Measurements from ENCODE around the gene OGDH.

The OGDH gene

GRCh38 chr7:44678101-44678470, 71.7 kb downstream of the OGDH start (continued):
- TF ChIP-seq ZNF274 (IDR thresholded peaks at IDR 0.05; ENCODE audit: low read length) = no peak
- no peak for TF ChIP-seq ZNF274 (tag by site-specific recombination; IDR thresholded peaks at IDR 0.05; ENCODE audit: borderline replicate concordance)

DNA sequence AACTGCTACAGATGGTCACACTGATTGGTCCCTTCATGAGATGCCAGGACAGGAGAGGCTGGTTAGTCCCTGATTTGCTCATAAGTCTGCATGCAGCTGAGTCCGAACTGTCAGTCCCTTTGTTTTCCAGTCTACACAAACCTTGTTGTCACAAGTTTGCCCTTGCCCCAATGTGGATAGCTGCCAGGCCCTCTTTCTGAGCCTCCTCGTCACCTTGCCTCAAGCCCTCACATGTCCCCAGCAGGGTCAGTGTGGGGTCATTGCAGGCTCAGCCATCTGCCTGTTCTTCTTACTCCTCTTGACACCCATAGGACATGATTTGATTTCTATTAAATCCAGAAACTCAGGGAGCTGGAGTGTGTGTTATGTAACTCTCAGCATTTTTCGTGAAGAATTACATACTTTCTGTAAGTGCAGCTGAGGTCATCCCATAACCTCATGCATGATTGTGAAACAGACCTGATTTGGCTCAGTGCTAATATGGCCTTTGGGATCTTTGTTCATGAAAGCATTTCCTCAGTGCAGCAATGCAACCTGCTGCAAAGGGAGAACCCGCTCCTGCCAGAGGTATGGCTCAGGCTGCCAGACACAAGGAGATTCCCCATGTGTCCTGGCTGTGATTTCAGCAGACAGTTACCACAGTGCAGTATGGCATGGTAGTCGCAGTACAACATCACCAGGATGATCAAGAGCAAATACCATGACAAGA, 72.2 kb downstream of the OGDH start:
- Histone ChIP-seq H3K4me1 (ENCODE audit: control insufficient read depth, insufficient read depth, low read length) (no peaks in the 10 kb centered on the region), H3K9me3 (ENCODE audit: control insufficient read depth, insufficient read depth, low read depth, low read length) (no peaks in the 10 kb centered on the region), H3K27ac (ENCODE audit: extremely low read depth, low read depth, low read length) (no peak overlapping the region), H3K4me3 (ENCODE audit: low read depth, low read length) (no peak overlapping the region), H3K36me3 (ENCODE audit: control insufficient read depth in 2 of 2, insufficient read depth in 1 of 2, low read length in 2 of 2) (peaks cover 4 to 32% of the 10 kb centered on the region in 2 experiments; a peak in 2 of 3 replicates)
- TF ChIP-seq ZNF211 (tag by site-specific recombination; IDR thresholded peaks at IDR 0.05; ENCODE audit: low read depth) = no peak
- peak; percentile 23; the same call in 1 of the 2 replicates for TF ChIP-seq ZNF629 (tag by site-specific recombination; IDR thresholded peaks at IDR 0.05)
- TF ChIP-seq ZNF548 (tag by site-specific recombination; IDR thresholded peaks at IDR 0.05) = no peak
- 0 out of 2 replicates have a peak, but pooled peaks have one; percentile 10 for TF ChIP-seq ZBTB21 (tag by site-specific recombination; IDR thresholded peaks at IDR 0.05)
- ChIA-PET CTCF (no interaction called here), POLR2A (no interaction called here)

GRCh38 chr7:44681645-44682044, 75.2 kb downstream of the OGDH start:
- POLR2A ChIA-PET = no interaction called here

DNA sequence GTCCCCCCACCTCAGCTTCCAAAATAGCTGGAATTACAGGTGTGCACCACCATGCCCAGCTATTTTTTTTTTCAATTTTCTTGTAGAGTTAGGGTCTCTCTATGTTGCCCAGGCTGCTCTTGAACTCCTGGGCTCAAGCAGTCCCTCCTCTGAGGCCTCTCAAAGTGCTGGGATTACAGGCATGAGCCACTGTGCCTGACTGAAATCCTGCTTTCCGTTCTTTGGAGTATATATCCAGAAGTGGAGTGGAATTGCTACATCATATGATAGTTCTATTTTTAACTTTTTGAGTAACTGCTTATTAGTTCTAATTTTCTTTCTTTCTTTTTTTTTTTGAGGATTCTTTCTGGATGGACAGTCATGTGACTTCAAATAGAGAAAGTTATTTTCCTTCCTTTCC, 79.3 kb downstream of the OGDH start:
- Histone ChIP-seq H3K36me3 (ENCODE audit: control insufficient read depth in 2 of 2, insufficient read depth in 1 of 2, low read length in 2 of 2) (peaks cover 0 to 12% of the 10 kb centered on the region in 2 experiments; a peak in 2 of 3 replicates), H3K9me3 (ENCODE audit: control insufficient read depth, insufficient read depth, low read depth, low read length) (no peaks in the 10 kb centered on the region), H3K4me1 (ENCODE audit: control insufficient read depth, insufficient read depth, low read length) (no peaks in the 10 kb centered on the region), H3K4me3 (ENCODE audit: low read depth, low read length) (no peak overlapping the region), H3K27ac (ENCODE audit: extremely low read depth, low read depth, low read length) (no peak overlapping the region)
- POLR2A ChIA-PET = no interaction called here
- TF ChIP-seq YY1 (tag by site-specific recombination; IDR thresholded peaks at IDR 0.05) = no peak
- TF ChIP-seq IKZF3 (tag by site-specific recombination; IDR thresholded peaks at IDR 0.05) = no peak
- TF ChIP-seq ZNF10 (tag by site-specific recombination; IDR thresholded peaks at IDR 0.05) = no peak
- TF ChIP-seq ZNF560 (tag by site-specific recombination; IDR thresholded peaks at IDR 0.05; ENCODE audit: borderline replicate concordance) = no peak
- no peak for TF ChIP-seq ZFP37 (tag by site-specific recombination; IDR thresholded peaks at IDR 0.05)
- no peak for TF ChIP-seq ZNF394 (tag by site-specific recombination; IDR thresholded peaks at IDR 0.05; ENCODE audit: borderline replicate concordance)
- TF ChIP-seq ZNF518A (tag by site-specific recombination; conservative IDR thresholded peaks at IDR 0.05; ENCODE audit: low read depth) = no peak
- no peak for TF ChIP-seq ZNF837 (tag by site-specific recombination; IDR thresholded peaks at IDR 0.05)
- TF ChIP-seq ZNF600 (tag by site-specific recombination; IDR thresholded peaks at IDR 0.05) = no peak
- CTCF ChIA-PET = no interaction called here

More at GRCh38 chr7:44681645-44682044, 75.2 kb downstream of the OGDH start:
- H3K36me3 ChIP-seq (ENCODE audit: control insufficient read depth in 2 of 2, insufficient read depth in 1 of 2, low read length in 2 of 2) = peaks cover 0 to 16% of the 10 kb centered on the region in 2 experiments; a peak in 2 of 3 replicates
- TF ChIP-seq ZNF791 (tag by site-specific recombination; IDR thresholded peaks at IDR 0.05) (no peak), ZFP41 (tag by site-specific recombination; IDR thresholded peaks at IDR 0.05; ENCODE audit: borderline replicate concordance) (no peak), KLF8 (tag by site-specific recombination; IDR thresholded peaks at IDR 0.05) (no peak), ZNF221 (tag by site-specific recombination; IDR thresholded peaks at IDR 0.05; ENCODE audit: borderline replicate concordance) (no peak)
- TF ChIP-seq, protein P1, sequence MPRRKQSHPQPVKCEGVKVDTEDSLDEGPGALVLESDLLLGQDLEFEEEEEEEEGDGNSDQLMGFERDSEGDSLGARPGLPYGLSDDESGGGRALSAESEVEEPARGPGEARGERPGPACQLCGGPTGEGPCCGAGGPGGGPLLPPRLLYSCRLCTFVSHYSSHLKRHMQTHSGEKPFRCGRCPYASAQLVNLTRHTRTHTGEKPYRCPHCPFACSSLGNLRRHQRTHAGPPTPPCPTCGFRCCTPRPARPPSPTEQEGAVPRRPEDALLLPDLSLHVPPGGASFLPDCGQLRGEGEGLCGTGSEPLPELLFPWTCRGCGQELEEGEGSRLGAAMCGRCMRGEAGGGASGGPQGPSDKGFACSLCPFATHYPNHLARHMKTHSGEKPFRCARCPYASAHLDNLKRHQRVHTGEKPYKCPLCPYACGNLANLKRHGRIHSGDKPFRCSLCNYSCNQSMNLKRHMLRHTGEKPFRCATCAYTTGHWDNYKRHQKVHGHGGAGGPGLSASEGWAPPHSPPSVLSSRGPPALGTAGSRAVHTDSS (tag by site-specific recombination; IDR thresholded peaks at IDR 0.05) = no peak
- H3K9me3 ChIP-seq (ENCODE audit: control insufficient read depth, insufficient read depth, low read depth, low read length) = no peaks in the 10 kb centered on the region
- no peaks in the 10 kb centered on the region for H3K4me1 ChIP-seq (ENCODE audit: control insufficient read depth, insufficient read depth, low read length)
- CTCF ChIA-PET = no interaction called here
- no peak overlapping the region for H3K27ac ChIP-seq (ENCODE audit: extremely low read depth, low read depth, low read length)
- H3K4me3 ChIP-seq (ENCODE audit: low read depth, low read length) = no peak overlapping the region
